Measurements from ENCODE around the gene OTOP2.

OTOP2 gene

DNA sequence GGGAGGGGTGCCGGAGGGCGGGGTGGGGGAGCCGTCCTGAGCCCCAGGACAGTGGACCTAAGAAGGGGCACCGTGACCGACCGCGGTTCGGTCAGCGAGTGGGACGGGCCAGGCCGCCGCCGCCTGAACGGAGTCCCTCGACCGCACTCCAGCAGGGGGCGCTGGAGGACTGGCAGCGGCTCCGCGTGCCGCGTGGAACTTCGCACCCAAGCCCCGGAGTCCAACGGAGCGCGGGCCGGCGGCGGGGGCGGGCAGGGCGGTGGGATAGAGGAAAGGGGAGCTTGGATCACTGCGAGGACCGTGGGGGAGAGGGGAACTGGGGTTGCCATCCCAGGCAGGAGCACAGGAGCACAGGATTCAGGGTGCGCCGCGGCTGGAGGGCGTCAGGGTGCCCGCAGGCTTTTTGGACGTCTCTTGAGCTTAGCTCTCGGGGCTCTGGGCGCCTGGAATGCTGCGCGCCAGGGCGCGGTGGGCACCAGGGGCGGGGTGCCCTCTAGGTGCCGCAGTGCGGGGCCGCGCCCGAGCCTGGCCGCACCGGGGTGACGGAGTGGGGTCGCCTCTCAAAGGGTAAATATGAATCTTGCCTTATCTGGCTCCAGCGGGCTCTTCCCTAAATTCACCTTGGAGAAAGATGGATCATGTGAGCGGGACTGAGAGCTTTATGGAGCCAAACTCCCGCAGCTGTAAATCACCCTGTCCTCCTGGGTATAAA is 379 bp upstream of the OTOP2 start:
- DNase-seq (ENCODE audit: low read depth), result peak; percentile 52

DNA sequence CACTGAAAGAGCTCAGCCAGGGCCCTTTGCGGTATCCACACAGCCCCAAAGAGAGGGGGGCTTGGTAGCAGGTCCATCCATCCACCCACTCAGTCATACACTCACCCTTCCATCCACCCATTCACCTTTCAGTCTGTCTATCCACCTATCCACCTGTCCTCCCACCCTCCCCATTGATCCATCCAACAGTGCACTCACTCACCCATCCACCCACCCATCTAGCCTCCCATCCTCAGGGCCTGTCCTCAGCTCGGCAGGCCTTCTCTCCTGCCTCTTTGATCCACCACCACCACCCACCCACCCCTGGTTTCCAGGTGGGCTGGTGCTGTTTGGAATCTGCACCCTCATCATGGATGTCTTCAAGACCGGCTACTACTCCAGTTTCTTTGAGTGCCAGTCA is 1.2 kb downstream of the OTOP2 start:
- no peak for DNase-seq (ENCODE audit: low read depth)

DNA sequence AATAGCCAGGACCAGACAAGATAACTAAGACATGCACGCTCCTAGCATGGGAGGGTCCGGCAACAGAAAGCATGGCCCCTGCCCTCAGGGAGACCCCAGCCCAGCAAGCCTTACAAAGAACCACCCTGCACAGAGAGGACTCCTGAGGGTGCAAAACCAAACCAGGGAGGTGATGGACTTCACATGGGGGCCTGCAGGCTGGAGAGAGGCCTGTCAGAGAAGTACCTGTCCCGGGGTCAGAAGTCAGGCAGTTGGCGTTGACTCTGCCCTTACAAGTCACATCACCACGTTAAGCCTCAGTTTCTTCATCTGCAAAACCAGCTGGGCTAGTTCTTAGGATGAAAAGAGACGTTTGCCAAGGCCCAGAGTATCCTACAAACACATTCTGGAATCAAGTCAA is 4.7 kb downstream of the OTOP2 start:
- no peak for DNase-seq (ENCODE audit: low read depth)

DNA sequence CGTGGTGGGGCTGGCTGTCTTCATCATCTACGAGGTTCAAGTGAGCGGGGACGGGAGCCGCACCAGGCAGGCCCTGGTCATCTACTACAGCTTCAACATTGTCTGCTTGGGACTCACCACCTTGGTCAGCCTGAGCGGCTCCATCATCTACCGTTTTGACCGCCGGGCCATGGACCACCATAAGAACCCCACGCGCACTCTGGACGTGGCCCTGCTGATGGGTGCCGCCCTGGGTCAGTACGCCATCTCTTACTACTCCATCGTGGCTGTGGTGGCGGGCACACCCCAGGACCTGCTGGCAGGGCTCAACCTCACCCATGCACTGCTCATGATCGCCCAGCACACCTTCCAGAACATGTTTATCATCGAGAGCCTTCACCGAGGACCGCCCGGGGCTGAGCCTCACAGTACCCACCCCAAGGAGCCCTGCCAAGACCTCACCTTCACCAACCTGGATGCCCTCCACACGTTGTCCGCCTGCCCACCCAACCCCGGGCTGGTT is 6.5 kb downstream of the OTOP2 start:
- DNase-seq (ENCODE audit: low read depth), result no peak

DNA sequence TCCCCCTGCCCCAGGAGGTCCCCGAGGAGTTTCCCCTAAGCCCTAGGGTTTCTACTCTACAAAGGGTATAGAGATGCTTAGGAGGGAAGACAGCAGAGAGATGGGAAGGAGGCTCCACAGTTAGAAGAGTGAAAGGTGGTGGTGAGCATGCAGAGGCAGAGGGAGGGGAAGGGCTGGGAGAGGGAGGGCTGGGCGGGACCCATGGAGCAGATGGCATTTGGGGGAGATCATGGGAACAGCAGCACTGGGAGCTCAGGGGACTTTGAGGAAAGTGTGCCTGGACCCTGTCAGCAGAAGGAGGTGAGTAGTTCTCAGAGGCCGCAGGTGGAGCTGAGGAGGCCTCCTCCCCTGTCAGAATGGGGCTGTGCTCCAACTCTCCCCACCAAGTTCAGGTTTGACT is 11.0 kb downstream of the OTOP2 start:
- no peak for DNase-seq (ENCODE audit: low read depth)

DNA sequence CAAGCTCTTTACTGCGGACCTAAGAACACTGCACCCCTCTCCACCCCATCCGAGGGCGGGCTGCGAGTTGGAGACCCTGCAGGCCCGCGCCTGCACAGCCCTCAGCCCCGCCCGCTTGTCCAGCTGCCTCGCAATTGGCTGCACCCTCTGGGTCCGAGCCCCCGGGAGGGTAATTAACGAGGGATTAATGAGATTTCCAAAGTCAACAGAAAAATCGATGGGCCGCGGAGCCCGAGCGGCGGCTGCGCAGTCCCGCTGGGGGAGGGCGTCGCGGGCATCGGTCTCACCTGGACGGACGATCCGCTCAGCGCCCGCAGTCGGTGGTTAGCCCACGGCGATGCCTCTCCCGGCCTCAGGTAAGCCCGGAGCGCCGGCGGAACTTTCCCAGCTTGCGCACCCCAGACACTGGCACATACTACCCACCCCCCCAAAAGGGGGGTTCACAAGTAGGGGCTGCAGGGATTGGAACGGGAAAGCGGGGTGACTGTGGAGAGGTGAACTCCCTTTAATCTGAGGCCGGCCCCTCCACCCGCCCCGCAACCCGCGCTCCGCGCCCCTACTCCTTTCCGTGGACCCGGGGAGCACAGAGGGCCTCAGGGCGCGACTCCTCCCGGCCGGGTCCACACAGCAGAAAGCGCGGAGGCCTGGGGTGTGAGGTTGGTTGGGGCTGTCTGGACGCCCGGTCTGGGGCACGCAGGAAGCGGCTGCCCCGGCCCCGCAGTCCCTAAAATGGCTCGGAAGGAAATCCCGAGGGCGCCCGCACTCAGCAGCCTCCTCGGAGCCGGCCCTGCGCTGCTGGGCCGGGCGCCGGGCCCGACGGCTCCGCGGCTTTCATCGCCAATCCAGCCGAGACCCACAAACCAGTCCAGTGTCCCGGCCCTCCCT is 11.8 kb downstream of the OTOP2 start, which contains the start of gene OTOP3:
OTOP3 (plus strand) TSS at position 314 of the 885 bp plus-strand sequence; CDS start at position 338, 24 bp downstream.
- no peak for DNase-seq (ENCODE audit: low read depth)

DNA sequence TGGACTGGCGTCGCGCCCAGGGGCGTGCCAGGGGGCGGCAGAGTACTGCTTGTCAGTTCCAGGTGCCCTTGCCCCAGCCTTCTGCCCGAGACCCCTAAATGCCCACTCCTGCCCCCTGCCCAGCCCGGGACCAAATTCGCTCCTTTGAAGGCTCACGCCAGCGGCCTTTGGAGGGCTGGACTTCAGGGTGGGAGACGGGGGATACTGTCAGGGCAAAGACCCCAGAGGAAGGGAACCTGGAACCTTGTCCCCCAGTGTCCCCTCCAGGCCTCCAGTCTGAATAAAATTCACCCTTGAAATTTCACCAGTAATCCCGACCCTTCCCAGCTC is 12.4 kb downstream of the OTOP2 start:
- no peak for DNase-seq (ENCODE audit: low read depth)

DNA sequence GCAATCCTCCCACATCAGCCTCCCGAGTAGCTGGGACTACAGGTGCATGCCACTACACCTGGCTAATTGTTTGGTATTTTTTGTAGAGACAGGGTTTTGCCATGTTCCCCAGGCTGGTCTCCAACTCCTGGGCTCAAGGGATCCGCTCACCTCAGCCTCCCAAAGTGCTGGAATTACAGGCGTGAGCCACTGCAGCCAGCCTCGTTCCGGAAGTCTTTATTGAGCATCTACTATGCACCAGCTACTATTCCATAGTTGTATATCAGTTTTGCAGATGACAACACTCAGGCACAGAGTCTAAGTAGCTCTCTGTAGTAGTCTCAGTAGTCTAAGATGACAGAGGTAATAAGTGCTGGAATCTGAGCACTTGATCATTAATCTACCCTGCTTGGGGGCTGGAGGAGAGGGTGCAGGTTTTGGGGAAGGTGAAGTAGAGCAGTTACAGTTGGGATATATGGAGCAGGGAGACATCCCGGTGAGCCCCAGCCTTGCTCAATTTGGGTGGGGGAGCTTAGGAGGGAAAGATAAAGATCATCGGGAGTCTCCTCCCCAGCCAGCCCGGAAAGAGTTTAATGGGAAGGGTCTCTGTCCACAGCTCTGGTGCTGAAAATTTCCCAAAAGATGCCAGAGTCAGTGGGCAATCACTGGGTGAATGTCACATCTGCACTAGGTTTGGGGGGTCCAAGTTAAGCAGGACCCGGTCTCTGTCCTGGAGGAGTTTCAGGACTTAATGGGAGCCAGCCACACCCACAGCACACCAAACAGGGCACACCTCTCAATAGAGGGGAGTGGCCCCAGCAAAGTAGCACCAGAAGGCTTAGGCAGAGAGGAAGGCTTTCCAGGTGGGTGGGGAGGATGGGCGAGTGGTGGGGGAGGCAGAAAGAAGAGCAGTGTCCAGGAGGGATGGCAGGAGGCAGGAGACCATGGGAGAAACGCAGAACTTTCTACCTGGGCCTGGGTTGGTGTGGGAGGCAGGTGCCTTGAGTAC is 13.3 kb downstream of the OTOP2 start:
- DNase-seq (ENCODE audit: low read depth), result no peak

DNA sequence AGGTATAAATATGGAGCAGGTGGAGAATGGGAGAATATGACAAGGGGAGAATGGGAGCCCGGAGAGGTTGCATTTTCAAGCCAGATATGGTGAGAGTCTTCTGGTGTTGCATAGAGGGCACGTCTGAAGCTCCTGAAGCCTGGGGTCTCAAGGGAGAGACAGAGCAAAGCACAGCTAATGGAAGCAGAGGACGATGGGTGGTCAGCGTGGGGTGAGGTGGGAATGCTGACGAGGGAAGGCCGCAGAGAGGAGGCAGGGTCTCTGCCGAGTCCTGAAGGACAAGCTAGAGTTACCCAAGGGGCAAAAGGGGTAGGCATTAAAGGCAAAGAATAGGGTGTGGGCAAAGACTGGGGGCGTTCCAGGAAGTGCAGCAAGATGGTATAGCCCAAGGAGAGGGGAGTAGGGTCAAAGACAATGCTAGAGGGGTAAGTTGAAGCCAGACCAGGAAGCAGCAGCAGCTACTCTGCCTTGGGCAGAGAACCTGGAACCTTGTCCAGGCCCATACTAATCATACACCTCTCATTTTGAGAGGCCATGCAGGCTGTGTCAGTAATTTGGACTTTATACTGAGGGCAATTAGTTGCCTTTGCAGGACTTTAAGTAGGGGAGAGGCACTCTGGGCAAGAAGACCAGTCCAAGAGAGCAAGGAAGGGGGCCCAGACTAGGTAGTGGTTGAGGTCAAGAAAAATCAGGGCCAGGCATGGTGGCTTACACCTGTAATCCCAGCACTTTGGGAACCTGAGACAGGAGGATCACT is 14.3 kb downstream of the OTOP2 start:
- no peak for DNase-seq (ENCODE audit: low read depth)

DNA sequence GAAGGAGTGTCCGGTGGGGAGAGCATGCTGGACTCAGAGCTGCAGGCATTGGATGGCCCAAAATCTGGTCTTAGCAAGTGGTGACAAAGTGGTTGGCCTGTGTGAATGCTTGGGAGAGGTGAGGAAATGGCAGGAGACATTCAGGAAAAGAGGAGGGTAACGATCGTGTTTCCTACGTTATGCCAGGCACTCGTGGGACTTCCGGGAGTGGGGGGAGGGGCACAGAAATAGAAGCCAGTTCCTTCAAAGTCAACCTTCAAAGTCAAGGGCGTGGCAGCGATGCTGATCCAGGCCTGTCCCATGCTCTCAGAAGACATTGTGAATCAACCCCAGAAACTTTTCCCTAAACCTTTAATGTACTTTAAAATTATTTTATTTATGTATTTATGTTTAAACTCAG is 15.5 kb downstream of the OTOP2 start:
- DNase-seq (ENCODE audit: low read depth), result no peak

DNA sequence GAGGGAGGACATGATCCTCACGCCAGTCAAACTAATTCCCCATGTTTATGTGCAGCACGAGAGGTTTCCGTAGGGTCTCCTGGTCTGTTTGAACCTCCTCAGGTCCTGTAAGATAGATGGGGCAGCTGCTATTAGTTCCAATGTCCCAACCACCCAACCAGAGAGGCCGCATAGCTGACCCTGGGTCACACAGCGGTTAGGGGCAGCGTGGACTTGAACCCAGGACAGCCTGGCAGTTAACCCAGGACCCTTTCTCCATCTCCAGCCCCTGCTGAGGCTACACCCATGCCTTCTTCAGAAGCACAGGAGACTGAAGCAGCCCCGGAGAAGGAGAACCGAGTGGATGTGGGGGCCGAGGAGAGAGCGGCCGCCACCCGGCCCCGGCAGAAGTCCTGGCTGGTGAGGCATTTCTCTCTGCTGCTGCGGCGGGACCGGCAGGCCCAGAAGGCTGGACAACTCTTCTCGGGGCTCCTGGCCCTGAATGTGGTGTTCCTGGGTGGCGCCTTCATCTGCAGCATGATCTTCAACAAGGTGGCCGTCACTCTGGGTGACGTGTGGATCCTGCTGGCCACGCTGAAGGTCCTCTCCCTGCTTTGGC is 17.2 kb downstream of the OTOP2 start:
- no peak for DNase-seq (ENCODE audit: low read depth)

DNA sequence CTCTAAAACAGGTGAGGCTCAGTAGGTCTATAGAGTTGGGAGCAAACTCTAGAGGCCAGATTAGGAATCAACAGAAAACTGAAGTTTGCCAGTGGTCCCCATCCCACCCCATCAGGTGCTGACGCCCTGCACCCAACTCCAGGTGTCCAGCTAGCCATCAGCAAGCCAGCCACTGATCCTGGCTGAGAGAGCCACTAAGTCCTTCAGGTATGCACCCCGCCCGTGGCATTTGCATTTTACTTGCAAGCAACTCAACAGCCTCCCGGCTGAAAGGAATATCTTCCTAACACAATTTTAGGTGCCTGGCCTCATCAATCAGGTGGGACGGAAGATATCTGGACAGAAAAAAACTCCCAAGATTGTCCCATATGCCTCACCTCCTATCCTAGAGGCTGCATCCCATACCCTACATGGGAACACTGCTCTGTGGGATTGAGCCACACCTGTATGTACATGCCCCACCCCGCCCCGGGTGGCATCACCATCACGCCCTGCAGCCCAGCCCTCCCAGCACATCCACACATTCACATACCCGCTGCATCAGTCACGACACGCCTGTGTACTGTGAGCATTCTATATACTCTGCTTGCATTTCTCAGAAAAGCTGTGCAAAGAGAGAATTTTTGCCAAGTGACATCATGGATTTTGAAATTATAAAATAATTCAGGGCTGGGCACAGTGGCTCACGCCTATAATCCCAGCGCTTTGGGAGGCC is 19.9 kb downstream of the OTOP2 start:
- no peak for DNase-seq (ENCODE audit: low read depth)

DNA sequence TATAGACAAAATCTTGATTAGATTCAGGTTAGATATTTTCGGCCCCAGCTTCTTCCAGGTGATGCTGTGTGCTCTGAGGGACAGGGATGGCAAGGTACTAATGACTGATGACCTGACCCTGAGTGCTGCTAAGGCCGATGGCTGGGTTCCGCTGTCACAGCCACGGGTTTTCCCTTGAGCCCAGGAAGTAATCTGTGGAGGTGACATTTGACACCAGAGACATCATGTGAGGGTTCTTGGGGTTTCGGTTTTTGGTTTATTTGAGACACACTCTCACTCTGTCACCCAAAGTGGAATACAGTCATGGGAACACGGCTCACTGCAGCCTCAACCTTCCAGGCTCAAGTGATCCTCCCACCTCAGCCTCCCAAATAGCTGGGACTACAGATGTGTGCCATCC is 21.5 kb downstream of the OTOP2 start:
- no peak for DNase-seq (ENCODE audit: low read depth)

DNA sequence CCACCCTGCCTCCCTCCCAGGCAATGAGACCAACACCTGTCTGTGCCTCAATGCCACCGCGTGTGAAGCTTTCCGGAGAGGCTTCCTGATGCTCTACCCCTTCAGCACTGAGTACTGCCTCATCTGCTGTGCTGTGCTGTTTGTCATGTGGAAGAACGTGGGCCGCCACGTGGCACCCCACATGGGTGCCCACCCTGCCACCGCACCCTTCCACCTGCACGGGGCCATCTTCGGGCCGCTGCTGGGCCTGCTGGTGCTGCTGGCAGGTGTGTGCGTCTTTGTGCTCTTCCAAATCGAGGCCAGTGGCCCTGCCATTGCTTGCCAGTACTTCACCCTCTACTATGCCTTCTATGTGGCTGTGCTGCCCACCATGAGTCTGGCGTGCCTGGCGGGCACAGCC is 22.6 kb downstream of the OTOP2 start:
- DNase-seq (ENCODE audit: low read depth), result no peak

DNA sequence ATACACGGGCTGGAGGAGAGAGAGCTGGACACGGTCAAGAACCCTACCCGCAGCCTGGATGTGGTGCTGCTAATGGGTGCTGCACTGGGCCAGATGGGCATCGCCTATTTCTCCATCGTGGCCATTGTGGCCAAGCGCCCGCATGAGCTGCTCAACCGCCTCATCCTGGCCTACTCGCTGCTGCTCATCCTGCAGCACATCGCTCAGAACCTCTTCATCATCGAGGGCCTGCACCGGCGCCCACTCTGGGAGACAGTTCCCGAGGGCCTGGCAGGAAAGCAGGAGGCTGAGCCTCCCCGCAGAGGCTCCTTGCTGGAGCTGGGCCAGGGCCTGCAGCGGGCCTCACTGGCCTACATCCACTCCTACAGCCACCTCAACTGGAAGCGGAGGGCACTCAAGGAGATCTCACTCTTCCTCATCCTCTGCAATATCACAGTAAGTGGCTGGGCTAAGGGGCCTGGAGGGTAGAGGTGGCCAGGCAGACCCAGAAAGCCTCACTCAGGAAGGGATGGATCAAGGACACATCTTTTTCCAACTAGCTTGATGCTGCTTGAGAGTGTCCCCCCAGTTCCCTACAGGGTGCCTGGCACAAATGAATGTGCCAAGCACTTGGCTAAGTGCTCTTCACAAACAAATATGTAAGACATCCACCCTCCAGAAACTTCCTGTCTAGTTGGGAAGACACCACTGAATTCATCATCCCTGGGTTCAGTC is 23.1 kb downstream of the OTOP2 start:
- no peak for DNase-seq (ENCODE audit: low read depth)

DNA sequence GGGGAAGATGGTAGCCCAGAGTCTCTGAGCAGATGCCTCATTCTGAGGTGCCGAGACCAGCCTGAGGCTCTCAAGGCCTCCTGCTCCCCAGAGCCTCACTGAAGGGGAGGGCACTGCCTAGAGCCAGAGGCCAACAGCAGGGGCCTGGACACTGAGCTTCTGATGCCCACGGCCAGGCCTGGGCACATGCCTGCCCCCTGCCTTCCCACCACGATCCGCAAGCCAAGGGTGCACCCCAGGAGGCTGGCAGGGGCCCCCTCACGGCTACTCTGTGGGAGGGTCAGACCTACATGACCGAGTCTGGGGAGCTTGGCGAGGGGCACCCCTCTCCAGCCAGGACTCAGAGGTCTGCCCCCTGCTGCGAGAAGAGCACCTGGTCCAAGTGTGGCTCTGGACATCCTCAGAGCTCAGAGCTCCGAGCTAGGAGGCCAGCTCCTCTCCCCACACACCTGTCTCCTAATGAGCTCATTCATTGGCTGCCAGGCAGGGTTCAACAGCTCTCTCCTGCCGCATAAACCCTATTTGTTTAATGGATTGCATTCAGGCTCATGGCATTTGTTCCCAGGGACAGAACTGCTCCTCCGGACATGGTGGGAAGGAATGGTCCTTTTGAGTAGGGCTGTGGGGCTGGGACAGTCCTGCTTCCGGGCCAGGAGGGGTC is 25.5 kb downstream of the OTOP2 start:
- no peak for DNase-seq (ENCODE audit: low read depth)

DNA sequence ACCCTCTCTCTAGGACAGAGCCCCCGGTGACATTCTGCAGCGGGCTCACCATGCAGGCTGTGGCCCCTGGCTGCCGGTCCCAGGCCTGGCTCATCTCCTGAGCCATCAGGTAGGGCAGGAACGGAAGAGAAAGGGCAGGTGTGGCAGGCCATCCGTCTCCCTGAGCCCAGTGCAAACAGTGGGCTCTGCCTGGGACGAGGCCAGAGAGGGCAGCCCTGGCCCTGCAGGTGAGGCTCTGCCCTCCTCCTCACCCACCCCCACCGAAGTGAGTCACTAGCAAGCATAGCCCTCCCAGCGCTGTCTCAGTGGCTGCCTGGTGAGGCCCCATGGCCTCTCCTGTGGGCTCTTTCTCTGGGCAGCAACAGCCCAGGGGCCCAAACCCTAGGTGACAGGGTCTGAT is 26.1 kb downstream of the OTOP2 start:
- no peak for DNase-seq (ENCODE audit: low read depth)

DNA sequence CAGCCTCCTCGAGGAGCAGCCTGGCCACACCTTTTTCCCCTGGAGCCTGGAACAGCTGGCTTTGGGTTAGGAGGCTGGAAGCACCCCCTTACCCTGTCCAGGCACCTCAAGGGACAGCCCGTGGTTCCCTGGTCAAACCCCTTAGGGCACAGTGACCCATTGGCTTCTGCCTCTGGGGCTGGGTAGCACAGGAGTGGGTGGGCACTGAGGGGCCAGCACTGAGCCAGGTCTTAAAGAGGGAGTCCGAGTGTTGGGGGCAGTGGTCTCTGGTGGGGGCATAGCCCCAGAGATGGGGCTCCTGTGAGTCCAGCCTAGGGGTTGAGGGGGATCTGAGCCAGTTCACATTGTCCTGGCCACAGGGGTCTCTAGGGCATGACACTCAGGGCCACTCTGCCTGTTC is 27.0 kb downstream of the OTOP2 start:
- DNase-seq (ENCODE audit: low read depth), result no peak
